GM21717 (cell line): ENCODE results near the gene CLN6.

Experiments used
- ATAC-seq: cut with Tn5 transposase; IDR thresholded peaks from one replicate; pipeline ENCODE4 v1.9.1; 2021; ENCODE audit warnings: mild to moderate bottlenecking, moderate library complexity; ENCODE audit not compliant: unreplicated experiment

Gene CLN6

GRCh38 chr15:68229386-68230156 is at the start of gene CLN6:
TSS of gene CLN6 (minus strand) at chr15:68229728. CDS start at chr15:68229584, 144 bp downstream.
- peak; percentile 66 for ATAC-seq

DNA sequence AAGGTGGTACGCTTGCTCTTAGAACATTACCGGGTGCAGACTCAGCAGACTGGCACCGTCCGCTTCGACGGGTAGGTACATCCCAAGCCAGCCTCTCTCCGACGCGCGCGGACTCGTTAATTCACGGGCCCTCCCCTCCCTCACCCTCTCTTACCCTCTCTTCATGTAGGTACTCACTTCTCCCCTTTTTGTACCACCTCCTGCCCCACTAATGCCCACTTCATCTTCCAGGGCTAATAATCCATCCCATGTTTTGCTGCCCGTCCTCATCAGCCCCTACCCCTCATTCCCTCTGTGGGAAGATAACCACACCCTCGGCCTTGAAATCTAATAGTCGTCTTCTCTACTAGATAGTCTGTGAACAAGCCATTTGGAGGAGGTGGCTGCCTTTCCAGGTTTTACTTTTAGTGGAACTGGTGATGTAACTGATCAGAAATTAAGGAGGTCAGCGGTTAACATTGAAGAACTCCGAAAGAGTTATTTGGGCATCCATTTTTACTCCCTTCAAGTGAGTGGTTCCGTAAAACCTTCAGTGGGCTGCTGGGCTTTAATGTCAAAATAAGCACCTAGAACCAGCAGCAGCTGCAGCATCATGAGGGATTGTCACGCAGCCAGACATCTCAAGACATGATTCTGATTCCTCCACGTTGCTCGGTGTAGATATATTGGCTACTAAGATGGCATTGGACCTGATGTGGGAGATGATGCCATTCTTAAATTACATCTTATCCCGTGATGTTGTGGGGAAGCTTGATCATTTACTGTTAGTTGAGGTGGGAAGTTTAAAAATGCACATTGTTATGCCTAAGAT is 49.3 kb upstream of the CLN6 start:
- peak; percentile 7 for ATAC-seq

DNA sequence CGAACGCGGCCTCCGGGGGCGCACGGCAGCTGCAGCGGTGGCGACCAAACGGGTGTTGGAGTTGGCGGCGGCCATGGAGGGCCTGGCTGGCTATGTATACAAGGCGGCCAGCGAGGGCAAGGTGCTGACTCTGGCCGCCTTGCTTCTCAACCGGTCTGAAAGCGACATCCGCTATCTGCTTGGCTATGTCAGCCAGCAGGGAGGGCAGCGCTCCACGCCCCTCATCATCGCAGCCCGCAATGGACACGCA is 48.7 kb upstream of the CLN6 start:
- ATAC-seq: no peak

DNA sequence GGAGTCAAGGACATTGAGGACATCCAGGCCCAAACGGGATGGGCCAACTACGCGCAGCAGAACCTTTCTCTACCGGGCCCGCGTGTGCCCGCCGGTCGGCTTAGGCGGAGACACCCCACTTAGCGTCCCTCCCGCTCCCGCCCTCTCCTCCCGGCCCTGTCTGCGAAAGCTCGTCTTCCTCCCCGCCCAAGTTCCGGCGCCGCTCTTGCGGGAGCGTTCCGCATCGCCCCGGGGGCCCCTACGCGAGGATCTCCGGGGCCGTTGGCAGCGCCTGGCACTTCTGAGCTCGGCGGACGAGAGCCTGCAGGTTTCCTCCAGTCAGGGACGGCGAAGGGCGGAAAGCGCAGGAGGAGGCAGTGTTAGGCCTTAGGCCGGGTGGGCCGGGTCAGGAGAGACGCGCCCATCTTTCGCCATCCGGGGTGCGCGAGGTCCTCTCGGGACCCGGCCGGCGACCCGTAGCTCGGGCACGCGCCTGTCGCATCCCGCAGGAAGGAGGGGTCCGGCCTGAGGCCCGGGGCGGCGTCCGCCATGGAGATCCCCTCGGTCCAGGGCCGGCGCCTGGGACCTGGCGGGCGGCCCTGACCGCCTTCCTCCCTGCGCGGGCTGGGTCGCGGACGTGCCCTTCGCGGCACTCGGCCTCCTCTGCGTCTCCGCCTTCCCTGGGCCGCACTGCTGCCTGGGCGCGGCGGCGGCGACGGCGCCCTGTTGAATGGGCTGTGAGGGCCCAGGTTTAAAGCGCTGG is 48.2 kb upstream of the CLN6 start, which contains the start of gene FEM1B:
Gene FEM1B (plus strand): TSS at position 143 of the 742 bp plus-strand sequence. CDS start 673 bp downstream, outside the sequence.
- peak; percentile 58 for ATAC-seq

DNA sequence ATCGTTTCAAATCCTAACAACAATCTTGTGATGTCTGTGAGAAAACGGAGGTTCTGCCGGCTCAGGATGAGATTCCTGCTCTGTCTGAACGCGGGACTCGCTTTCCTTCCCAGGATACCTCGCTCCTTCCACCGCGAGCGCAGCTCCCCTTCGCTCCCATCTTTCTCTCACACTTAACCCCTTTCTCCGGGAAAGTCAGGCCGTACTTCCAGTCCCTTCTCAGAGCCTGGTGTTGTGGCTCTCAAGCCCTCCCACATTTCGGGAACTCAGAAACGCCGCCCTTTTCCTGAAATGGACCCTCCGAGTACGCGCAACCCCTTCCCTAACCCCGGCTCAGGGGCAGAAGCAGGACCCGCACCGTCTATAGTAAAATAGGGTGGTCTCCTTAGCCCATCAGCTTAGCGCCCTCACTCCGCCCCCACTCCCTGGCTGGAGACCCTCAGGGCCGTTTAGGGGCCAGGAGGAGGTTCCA is 47.6 kb upstream of the CLN6 start:
- peak; percentile 7 for ATAC-seq

- no peak for ATAC-seq
These were observed 47.1 kb upstream of the CLN6 start for GRCh38 chr15:68276668-68277067.

- no peak for ATAC-seq
These were observed 45.7 kb upstream of the CLN6 start for GRCh38 chr15:68275165-68275746.

DNA sequence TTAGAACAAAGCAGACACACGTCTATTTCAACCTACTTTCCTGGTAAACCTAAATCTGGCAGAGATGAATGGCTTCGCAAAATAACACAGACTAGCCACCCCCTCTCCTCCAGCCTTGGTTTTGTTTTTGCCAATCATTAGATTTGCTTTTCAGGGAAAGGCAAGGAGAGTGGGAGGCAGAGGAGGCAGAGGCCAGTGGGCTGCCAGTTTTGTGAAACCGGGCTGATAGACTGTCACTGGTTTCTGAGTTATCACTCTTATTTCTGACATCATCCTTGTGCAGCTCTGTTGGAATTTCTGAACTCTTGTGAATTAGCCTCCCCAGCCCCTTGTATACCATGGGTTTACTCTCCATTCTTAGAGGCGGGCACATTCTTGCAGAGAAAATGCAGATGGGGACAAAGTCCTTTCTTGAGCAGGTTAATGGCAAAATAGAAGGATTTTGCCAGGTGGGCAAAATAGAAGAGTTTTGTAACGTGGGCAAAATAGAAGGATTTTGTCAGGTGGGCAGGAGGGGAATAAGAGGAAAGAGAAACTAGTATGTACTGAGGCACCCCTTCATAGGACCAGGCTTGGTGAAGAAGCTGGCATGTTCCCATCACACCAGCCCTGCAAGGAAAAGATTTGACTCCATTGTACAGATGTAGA is 44.8 kb upstream of the CLN6 start:
- no peak for ATAC-seq

- ATAC-seq: no peak
These were observed 43.3 kb upstream of the CLN6 start for GRCh38 chr15:68272721-68273271.

DNA sequence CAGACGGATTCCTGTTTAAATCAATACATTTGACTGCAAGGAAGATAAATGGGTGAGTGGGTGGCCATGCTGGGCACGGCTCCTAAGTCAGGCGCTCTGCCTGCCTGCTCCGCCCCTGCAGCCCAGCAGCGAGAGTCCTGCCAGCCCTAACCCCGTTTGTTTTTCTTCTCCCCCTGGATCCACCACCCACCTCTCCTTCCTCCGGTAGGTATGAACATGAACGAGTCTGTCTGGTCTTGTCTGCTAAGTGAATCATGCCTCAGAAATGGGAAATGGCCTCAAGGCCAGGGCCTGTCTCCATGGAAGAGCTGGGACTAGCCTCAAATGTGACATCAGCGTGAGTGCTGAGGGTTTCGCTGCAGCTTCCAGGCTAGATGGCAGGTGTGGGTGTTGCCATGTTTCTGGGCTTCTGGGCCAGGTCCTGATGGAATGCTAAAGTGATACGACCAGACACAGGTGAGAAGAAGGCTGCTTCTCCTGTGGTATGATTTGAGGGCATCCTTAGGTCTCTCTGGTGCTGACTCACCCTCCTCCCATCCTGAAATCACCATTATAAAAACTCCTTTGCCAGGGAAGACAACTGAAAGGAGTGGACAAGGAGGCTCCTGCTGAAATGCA is 42.4 kb upstream of the CLN6 start:
- no peak for ATAC-seq

- ATAC-seq: no peak
These were observed 38.9 kb upstream of the CLN6 start for GRCh38 chr15:68268405-68268804.

GRCh38 chr15:68265674-68266073 is 36.1 kb upstream of the CLN6 start:
- ATAC-seq: no peak

- no peak for ATAC-seq
These were observed 35.6 kb upstream of the CLN6 start for GRCh38 chr15:68265081-68265480.

DNA sequence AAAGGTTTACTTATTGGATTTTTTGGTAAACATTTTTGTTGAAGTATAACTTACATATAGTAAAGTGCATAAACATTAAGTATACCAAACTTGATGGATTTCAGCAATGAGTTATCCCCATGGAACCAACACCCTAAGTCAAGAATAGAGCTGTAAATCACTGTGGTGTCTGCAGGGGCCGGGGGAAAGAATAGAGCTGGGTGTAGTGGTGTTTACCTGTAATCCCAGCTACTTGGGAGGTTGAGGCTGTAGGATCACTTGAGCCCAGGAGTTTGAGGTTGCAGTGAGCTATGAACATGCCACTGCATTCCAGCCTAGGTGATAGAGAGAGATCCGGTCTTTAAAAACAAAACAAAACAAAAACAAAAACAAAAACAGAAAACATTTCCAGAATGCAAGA is 34.8 kb upstream of the CLN6 start:
- ATAC-seq: no peak

DNA sequence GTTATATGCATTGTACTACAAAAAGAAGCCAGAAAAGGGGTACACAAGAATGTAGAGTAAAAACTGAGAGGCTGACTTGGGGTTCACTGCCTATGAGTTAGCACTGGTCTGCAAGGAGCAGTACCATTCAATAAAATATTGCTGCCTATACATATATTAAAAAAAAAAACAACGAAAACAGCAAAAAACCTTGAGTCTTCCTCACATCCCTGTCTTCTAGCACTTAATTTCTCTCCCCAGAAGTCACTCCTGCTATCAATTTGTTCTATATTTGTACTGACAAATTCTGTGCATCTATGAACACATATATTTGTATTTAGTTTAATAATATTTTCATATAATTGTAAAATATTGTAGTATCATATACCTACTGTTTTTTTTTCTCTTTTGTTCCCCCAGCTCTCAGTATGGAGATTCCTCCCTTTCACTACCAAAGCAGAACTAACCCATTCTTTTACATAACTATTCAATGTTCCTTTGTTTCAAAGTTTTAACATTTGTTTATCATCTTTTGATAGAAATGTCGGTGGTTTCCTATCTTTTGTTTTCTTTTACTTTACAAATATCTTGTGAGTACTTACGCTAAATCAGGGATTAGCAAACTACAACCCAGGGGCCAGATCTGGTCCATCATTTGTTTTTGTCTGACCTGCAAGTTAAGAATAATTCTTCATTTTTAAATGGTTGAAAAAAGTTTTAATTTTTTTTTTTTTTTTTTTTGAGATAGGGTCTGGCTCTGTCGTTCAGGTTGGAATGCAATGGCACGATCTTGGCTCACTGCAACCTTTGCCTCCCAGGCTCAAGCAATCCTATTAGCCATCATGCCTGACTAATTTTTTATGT is 33.2 kb upstream of the CLN6 start:
- ATAC-seq: no peak

GRCh38 chr15:68261980-68262379 is 32.5 kb upstream of the CLN6 start:
- no peak for ATAC-seq

DNA sequence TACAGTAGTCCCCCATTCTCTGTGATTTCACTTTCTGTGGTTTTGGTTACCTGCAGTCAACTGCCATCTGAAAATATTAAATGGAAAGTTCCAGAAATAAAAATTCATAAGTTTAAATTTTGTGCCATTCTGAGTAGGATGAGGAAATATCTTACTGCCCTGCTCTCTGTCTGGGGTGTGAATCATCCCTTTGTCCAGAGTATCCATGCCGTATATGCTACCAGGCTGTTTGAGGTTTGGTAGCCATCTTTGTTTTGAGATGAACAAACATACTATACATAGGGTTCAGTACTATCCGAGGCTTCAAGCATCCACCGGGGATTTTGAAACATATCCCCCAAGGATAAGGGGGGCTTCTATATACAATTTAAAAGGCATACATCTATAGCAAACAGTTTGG is 31.7 kb upstream of the CLN6 start:
- no peak for ATAC-seq

DNA sequence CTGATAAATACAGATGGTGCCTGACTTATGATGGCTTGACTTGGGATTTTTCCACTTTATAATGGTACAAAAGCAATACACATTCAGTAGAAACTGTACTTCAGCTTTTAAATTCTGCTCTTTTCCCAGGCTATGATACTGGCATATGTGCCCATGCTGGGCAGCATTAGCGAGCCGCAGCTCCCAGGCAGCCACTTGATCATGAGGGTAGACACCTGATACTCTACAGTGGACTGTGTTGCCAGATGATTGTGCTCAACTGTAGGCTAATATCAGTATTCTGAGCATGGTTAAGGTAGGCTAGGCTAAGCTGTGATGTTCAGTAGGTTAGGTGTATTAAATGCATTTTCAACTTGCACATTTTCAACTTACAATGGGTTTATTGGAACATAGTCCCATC is 30.4 kb upstream of the CLN6 start:
- ATAC-seq: no peak

DNA sequence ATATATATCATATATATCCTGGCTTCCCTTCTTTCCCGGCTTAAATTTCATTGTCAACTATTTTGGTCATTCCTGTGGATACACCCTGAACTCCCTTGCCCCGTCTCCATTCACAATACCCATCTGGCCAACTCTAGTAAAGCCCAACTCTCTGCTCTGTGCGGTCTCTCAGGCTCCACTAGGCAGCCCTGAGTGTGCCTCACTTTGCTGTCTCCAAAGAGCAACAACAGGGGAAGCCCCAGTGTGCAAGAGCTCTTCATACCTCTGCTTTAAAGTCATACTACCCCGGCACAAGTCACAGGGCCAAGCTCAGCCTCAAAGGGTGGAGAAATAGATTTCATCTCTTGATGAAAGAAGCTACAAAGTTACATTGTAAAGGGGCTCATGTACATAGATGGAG is 29.2 kb upstream of the CLN6 start:
- ATAC-seq: no peak
